Measurements from ENCODE around the gene CCNF. TPM values are rescaled to one million over a fixed set of nuclear protein-coding genes. Genes with fewer than 3 reads are reported as not detected.
"Not testable (repeated sequence)": the region's sequence is repeated elsewhere in the genome, so short reads cannot be mapped to it uniquely, and the experiment has no call there.

CCNF gene
- total RNA-seq, 2 experiments from 2014 or later = 99.3 to 101 TPM

DNA sequence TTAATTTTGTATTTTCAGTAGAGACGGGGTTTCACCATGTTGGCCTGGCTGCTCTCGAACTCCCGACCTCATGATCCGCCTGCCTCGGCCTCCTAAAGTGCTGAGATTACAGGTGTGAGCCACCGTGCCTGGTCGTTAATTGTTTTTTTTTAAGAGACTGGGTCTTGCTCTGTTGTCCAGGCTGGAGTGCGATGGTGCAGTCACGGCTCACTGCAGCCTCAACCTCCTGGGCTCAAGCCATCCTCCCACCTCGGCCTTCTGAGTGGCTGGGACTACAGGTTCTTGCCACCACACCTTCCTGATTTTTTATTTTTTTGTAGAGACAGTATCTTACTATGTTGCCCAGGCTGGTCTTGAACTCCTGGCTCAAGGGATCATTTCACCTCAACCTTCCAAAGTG, 50.7 kb downstream of the CCNF start:
- DNase-seq; H3K4me3 Mint-ChIP-seq; H3K9me3 Mint-ChIP-seq; H3K27ac Mint-ChIP-seq; H3K36me3 Mint-ChIP-seq (ENCODE audit: low read depth); POLR2A ChIA-PET; CTCF ChIA-PET; H3K4me1 Mint-ChIP-seq; H3K27me3 Mint-ChIP-seq: not testable (repeated sequence)

DNA sequence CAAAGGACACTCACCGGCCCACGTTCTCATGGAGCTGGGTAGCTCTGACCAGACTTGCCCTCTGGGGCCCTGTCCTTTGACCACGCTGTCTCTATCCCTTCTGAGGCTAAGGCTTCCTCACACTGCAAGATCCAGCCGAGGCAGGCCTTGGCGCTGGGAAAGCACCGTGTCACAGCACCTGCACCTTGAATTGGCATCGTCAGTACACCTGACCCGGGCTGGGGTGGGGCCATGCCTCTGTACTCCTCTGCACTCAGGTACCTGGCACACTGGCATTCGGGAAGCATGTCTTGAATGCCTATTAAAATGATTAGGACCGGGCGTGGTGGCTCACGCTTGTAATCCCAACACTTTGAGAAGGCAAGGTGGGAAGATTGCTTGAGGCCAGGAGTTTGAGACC, 51.7 kb downstream of the CCNF start:
- no peak for DNase-seq
- CTCF ChIA-PET = no interaction called here
- H3K4me3 Mint-ChIP-seq = no peak overlapping the region
- peaks cover 5% of the 10 kb centered on the region for H3K27me3 Mint-ChIP-seq
- POLR2A ChIA-PET = no interaction called here
- H3K9me3 Mint-ChIP-seq = no peaks in the 10 kb centered on the region
- no peak overlapping the region for H3K27ac Mint-ChIP-seq
- H3K4me1 Mint-ChIP-seq = peaks cover 7% of the 10 kb centered on the region
- H3K36me3 Mint-ChIP-seq (ENCODE audit: low read depth) = no peaks in the 10 kb centered on the region

DNA sequence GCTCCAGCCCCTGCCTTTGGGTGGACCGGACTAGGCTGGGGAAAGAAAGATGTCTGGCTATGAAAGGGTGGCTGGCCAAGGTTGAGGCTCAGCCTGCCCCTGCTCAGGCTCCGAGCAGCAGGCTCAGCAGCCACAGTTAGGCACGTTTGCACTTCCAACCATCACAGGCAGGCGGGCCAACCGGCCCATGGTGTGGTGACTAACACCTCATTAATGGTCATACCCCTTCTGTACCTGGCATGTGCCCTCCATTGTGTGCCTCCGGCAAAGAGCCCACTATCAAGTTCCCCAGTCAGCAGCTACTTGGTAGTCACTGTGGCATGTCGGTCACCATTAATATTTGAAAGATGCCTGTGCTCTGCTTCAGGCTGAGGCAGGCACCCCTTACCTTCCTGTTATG, 52.4 kb downstream of the CCNF start:
- ChIA-PET CTCF (interaction anchor here (0.5 to 1.1 kb wide), 2 partner anchors 88 to 287 kb away, joined by 3 to 4 read pairs; no protein-coding TSS in a partner anchor), POLR2A (no interaction called here)
- Mint-ChIP-seq H3K27ac (no peak overlapping the region), H3K4me3 (no peak overlapping the region), H3K27me3 (peaks cover 3% of the 10 kb centered on the region), H3K4me1 (peaks cover 2% of the 10 kb centered on the region), H3K36me3 (ENCODE audit: low read depth) (no peaks in the 10 kb centered on the region), H3K9me3 (no peaks in the 10 kb centered on the region)
- DNase-seq = no peak

DNA sequence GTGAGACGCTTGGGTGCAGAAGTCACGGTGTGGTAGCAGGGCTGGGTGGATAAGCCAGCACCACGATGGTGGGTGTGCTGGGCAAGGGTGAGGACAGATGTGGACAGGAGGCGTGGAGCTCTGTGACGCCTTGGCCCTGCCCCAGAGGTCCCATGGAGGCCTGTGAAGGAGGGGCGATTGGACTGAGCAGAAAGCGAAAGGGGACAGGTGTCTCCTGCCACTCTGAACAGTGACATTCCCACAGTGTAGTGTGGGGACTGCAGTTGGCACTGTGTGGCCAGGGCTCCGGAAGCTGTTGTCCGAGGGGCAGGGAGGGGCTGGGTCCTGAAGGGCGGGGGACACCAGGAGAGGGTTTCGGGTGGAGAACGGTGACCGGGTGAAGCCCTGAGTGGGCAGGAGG, 53.0 kb downstream of the CCNF start:
- ChIA-PET CTCF (interaction anchor here (0.5 to 1.1 kb wide), 2 partner anchors 89 to 287 kb away, joined by 3 to 4 read pairs; no protein-coding TSS in a partner anchor), POLR2A (no interaction called here)
- Mint-ChIP-seq H3K27me3 (no peaks in the 10 kb centered on the region), H3K4me3 (no peak overlapping the region), H3K36me3 (ENCODE audit: low read depth) (no peaks in the 10 kb centered on the region), H3K9me3 (no peaks in the 10 kb centered on the region), H3K27ac (no peak overlapping the region), H3K4me1 (peaks cover 8% of the 10 kb centered on the region)
- no peak for DNase-seq

DNA sequence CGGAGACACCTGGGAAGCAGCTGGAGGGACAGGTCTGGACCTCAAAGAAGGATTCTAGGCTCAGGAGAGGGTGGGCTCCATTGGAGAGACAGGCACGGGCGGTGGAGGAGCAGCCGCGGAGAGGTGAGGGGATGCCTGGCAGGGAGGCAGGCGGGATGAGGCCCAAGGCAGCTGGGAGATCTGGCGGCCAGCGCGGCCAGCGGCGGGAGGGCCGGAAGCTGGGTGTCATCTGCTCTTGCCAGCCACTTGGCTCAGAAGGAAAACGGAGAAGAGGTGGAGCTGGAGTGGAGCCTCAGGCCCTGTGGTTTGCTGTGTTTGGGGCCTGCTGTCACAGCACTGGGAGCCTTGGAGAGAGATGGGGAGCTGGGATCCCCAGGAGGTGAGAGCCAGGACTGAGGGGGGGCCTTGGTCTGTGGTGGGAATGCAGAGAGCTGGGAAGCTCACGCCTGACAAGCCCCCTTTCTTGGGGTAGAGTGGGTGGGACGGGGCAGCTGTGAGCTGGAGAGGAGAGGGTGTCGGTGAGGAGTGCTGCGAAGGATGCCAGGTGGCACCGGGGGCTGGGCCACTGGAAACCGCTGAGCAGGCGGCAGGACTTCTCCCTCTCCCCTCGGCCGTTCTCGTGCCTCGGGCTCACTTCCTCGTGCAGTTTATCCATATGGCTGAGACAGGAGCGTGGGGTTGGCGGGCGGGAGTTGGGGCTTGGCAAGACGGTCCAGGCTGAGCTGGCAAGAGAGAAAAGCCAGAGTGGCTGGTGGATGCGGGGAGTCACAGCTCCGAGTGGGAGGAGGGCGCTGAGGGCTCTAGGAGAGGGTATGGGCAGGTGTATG, 53.7 kb downstream of the CCNF start:
- H3K9me3 Mint-ChIP-seq = no peaks in the 10 kb centered on the region
- H3K27me3 Mint-ChIP-seq = no peaks in the 10 kb centered on the region
- ChIA-PET POLR2A (no interaction called here), CTCF (interaction anchor here (0.8 to 1.3 kb wide), 3 partner anchors 9 to 209 kb away, joined by 3 read pairs; partner anchors contain the start of gene TEDC2)
- H3K36me3 Mint-ChIP-seq (ENCODE audit: low read depth) = no peaks in the 10 kb centered on the region
- H3K4me3 Mint-ChIP-seq = no peak overlapping the region
- no peak overlapping the region for H3K27ac Mint-ChIP-seq
- H3K4me1 Mint-ChIP-seq = peaks cover 13% of the 10 kb centered on the region
- DNase-seq = no peak

DNA sequence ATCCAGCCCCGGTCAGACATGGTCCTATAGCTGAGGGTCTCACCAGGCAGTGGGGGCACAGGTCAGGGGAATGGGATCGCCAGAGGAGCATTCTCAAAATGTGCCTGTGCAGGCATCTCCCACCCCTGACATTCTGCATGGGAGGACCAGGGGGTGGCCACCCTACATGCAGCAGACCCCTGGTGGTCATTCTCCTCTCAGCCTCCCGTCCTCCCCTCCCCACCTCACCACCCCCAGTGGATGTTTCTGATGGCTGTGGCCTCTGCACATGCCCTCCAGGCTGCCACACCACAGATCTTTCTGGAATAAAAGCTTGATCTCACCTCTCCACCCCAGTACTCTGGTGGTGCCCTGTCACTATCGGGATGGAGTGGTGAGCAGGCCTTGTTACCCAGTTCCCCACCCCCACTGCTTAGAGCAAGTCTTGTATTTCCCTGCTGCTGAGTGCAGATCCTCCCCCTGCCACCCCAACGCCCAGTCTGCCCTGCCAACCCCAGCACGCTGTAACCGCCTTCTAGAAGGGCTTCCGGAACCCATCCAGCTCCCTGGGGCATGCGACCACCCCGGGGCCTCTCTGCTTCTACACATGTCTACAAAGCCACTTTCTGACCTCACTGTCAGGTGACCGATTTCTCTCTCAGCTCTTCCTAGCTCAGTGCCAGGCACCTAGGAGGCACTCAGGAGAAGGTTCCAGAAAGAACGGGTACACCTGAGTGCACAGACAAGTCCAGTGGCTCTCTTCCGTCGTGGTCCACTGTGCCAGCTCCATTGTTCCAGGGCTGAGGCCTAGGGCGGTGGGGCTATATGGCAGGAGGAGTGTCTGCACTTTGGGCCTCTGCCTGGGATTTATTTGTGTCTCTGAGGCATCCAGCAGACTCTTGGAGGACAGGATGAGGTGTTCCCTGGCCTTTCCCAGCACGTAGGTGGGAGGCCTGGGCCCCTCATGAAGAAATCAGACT, 55.0 kb downstream of the CCNF start:
- Mint-ChIP-seq H3K27me3 (no peaks in the 10 kb centered on the region), H3K4me1 (peaks cover 15% of the 10 kb centered on the region), H3K9me3 (no peaks in the 10 kb centered on the region), H3K27ac (no peak overlapping the region), H3K36me3 (ENCODE audit: low read depth) (no peaks in the 10 kb centered on the region), H3K4me3 (no peak overlapping the region)
- ChIA-PET CTCF (interaction anchor here (1.1 to 1.3 kb wide), 2 partner anchors 24 to 210 kb away, joined by 3 read pairs; partner anchors contain the start of gene TEDC2), POLR2A (no interaction called here)
- no peak for DNase-seq

DNA sequence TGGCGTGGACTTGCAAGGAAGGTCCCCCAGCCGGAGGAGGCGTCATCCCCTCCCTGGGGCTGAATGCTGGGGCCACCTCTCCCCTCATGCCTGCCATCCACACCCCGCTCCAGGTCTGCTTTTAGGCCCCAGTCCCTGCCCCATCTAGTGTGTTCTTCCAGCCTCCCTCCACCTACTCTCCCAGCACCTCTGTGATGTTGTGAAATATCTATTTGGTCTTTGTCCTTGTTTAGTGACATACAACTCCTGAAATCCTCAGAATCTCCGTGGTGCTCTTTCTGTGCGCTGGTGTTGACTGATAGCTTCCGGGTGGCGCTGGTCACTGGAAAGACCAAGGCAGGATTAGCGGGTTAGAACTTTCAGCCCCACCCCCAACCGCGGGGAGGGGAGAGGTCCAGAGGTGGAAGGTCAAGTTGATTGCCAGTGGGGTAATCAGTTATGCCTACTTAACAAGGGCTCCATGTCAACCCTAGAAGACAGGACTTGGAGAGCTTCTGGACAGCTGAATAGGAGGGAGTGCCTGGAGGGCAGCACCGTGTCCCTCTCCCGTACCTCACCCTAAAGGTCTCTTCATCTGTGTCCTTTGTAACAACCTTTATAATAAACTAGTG, 55.8 kb downstream of the CCNF start:
- peaks cover 15% of the 10 kb centered on the region for H3K4me1 Mint-ChIP-seq
- ChIA-PET POLR2A (interaction anchor here (0.6 to 0.9 kb wide), 2 partner anchors 360 to 520 kb away, joined by 3 read pairs; partner anchors contain the start of gene RPS2), CTCF (interaction anchor here (0.9 to 1.5 kb wide), 2 partner anchors 13 to 128 kb away, joined by 3 read pairs; no protein-coding TSS in a partner anchor)
- DNase-seq = no peak
- H3K36me3 Mint-ChIP-seq (ENCODE audit: low read depth) = no peaks in the 10 kb centered on the region
- no peaks in the 10 kb centered on the region for H3K9me3 Mint-ChIP-seq
- no peaks in the 10 kb centered on the region for H3K27me3 Mint-ChIP-seq
- no peak overlapping the region for H3K4me3 Mint-ChIP-seq
- no peak overlapping the region for H3K27ac Mint-ChIP-seq

DNA sequence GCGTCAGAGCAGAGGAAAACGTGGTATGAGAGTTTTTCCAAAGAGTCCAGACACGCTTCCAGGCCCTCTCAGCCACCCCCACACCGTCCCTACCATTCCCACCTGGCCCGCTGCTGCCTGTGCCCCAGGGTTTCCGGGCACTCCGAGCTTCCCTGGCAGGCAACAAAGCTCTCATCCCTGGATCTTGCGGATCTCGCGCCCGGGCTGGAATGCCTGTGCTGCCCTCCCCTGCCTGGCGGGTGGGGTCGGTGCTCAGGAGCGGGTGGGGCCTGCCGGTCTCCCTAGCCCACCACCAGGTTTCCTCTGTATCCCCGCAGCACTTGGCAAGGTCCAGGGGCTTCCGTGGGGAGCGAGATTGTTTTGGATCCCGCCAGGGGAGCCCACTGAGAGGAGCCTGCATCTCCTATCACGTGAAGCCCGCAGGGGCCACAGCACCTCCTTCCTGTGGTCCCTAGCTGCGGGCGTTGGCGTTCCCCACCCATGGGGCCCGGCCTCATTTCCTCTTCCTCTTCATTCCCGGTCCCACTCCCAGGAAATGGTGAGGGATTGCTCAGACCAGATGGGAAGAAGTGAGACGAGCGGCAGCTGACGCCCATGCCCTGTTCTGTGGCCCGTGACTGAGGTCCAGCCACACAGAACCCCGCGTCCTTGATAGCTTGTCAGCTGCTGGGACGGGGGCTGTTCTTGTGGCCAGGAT, 56.7 kb downstream of the CCNF start:
- no peak overlapping the region for H3K27ac Mint-ChIP-seq

DNA sequence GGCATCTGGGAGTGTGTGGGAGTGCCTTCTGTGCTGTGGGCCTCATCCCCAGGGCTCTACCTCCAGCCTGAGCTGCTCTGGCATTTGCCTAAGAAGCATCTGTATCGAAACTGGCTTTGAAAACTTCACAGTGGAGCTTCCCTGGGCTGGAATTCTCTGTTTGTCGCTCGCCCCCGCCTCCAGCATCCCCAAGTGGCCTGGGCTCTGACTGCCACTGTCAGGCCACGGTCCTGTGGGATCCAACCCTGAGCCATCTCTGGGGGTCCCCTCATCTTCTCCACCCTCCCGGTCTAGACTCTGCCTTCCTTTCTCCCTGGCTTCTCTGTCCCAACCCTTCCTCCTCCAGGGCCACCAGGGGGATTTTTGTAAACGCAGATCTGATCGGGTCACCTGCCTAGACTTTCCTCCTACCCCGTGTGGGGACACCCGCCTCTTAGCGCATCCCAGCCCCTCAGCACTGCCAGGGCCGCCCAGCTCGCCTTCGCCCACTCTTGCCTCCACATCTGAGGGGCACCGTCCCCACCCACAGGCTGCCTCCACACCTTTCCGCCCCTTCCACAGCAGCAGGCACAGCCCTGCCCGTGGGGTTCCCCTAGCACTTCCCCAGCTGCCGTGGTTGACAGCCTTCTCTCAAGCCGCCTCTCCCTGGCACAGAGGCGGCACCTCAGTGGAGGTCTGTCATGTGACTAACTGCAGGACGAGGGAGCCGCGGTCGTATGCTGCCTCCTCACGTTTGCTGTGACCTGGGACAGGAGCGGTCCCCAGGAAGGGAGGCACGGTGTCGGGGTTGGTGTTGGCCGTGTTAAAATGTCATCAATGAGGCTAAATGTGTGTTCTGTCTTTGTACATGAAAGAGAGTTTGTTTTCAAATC, 57.6 kb downstream of the CCNF start:
- no peak overlapping the region for H3K4me3 Mint-ChIP-seq
- H3K27me3 Mint-ChIP-seq = no peaks in the 10 kb centered on the region

More for the DNA sequence above, 56.7 kb downstream of the CCNF start:
- H3K9me3 Mint-ChIP-seq = no peaks in the 10 kb centered on the region
- CTCF ChIA-PET = interaction anchor here (0.9 to 1.5 kb wide), 6 partner anchors 8 to 217 kb away, joined by 3 to 4 read pairs (median 3); partner anchors contain the start of gene AMDHD2
- H3K4me3 Mint-ChIP-seq = no peak overlapping the region
- no peaks in the 10 kb centered on the region for H3K36me3 Mint-ChIP-seq (ENCODE audit: low read depth)
- no peaks in the 10 kb centered on the region for H3K27me3 Mint-ChIP-seq
- POLR2A ChIA-PET = interaction anchor here (0.5 to 0.9 kb wide), 3 partner anchors 194 to 521 kb away, joined by 3 read pairs; partner anchors contain the start of gene RPS2
- peaks cover 15% of the 10 kb centered on the region for H3K4me1 Mint-ChIP-seq
- no peak for DNase-seq

DNA sequence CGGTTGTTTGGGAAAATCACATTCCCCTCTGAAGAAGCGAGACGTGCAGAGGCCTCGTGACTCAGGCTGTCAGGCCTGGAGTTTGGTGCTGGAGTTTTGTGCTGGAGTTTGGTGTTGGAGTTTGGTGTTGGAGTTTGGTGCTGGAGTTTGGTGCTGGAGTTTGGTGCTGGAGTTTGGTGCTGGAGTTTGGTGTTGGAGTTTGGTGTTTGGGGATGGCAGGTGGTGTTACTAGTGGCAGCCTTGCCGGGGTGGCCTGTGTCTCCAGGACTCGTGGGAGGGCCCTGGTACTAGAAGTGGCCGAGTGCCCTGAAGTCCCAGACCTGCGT, 58.2 kb downstream of the CCNF start:
- H3K4me3 Mint-ChIP-seq = no peak overlapping the region
- H3K9me3 Mint-ChIP-seq = no peaks in the 10 kb centered on the region
- no peaks in the 10 kb centered on the region for H3K36me3 Mint-ChIP-seq (ENCODE audit: low read depth)
- CTCF ChIA-PET = interaction anchor here (1.2 to 1.4 kb wide), 2 partner anchors 9 to 14 kb away, joined by 3 to 4 read pairs; no protein-coding TSS in a partner anchor
- POLR2A ChIA-PET = interaction anchor here (0.6 kb wide), 1 partner anchor 23 kb away, joined by 3 read pairs; no protein-coding TSS in a partner anchor
- DNase-seq = no peak
- H3K27ac Mint-ChIP-seq = peak overlapping the region; percentile 47
- H3K4me1 Mint-ChIP-seq = peaks cover 15% of the 10 kb centered on the region
- no peaks in the 10 kb centered on the region for H3K27me3 Mint-ChIP-seq

More for the DNA sequence above, 57.6 kb downstream of the CCNF start:
- Mint-ChIP-seq H3K4me1 (peaks cover 15% of the 10 kb centered on the region), H3K27ac (peak overlapping the region; percentile 47), H3K36me3 (ENCODE audit: low read depth) (no peaks in the 10 kb centered on the region), H3K9me3 (no peaks in the 10 kb centered on the region)
- ChIA-PET POLR2A (no interaction called here), CTCF (interaction anchor here (0.6 to 1.5 kb wide), 7 partner anchors 9 to 224 kb away, joined by 3 to 4 read pairs (median 3); partner anchors contain the start of gene AMDHD2)
- peak; percentile 81 for DNase-seq

DNA sequence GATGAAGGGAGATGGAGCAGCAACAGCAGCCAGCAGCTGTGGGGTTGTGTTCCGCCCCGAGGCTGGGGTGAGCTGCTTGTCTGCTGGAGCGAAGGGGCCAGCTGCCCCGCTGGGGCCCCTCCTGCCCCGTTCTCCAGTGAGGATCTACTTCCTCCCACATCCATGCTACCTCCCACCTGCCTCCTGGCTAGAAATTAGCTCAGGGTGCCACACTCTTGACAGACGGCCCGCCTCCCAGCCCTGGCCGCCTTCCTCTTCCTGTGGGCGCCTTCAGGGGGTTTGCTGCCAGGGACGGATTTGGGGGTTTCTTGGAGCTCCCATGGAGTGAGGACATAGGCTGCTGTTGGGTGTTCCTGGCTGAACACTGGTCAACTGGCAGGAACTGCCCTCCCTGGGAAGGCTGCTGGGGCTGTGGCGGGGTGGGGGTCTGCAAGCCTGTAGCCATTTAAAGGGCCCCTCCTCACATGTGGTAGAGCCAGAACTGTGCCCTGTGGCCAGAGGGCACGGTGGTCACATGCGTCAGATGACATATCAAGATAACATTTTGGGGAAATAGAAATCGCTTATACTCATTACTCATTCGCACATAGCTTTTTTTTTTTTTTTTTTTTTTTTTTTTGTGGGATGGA, 58.8 kb downstream of the CCNF start:
- H3K4me3 Mint-ChIP-seq = no peak overlapping the region
- CTCF ChIA-PET = interaction anchor here (0.9 to 1.5 kb wide), 5 partner anchors 9 to 293 kb away, joined by 3 to 6 read pairs (median 4); no protein-coding TSS in a partner anchor
- peaks cover 15% of the 10 kb centered on the region for H3K4me1 Mint-ChIP-seq
- POLR2A ChIA-PET = interaction anchor here (0.6 kb wide), 1 partner anchor 23 kb away, joined by 3 read pairs; no protein-coding TSS in a partner anchor
- H3K36me3 Mint-ChIP-seq (ENCODE audit: low read depth) = no peaks in the 10 kb centered on the region
- no peak for DNase-seq
- H3K9me3 Mint-ChIP-seq = no peaks in the 10 kb centered on the region
- H3K27ac Mint-ChIP-seq = no peak overlapping the region
- H3K27me3 Mint-ChIP-seq = no peaks in the 10 kb centered on the region

All from activated CD4-positive, alpha-beta T cell treated with anti-CD3 and anti-CD28 coated beads, Interleukin-2, amount 10 ng/mL, durations not matched to agents 7 days and 5 days (primary cell).